ENCODE measurements around the gene NFILZ.
"Not testable (repeated sequence)": the region's sequence is repeated elsewhere in the genome, so short reads cannot be mapped to it uniquely, and the experiment has no call there.

NFILZ gene

GRCh38 chr19:8611877-8612806 is 18.3 kb upstream of the NFILZ start:
- no peak for DNase-seq (ENCODE audit: low read depth, low spot score)

GRCh38 chr19:8612807-8613171 is 17.6 kb upstream of the NFILZ start:
- no peak for DNase-seq (ENCODE audit: low read depth, low spot score)

- DNase-seq (ENCODE audit: low read depth, low spot score) = no peak
Measured at GRCh38 chr19:8614455-8614854, 16.0 kb upstream of the NFILZ start.

GRCh38 chr19:8615024-8615423 is 15.4 kb upstream of the NFILZ start:
- DNase-seq (ENCODE audit: low read depth, low spot score) = no peak

- no peak for DNase-seq (ENCODE audit: low read depth, low spot score)
Measured at GRCh38 chr19:8615813-8616596, 14.4 kb upstream of the NFILZ start.

GRCh38 chr19:8616861-8617260 is 13.6 kb upstream of the NFILZ start:
- DNase-seq (ENCODE audit: low read depth, low spot score) = no peak

- not testable (repeated sequence) for DNase-seq (ENCODE audit: low read depth, low spot score)
Measured at GRCh38 chr19:8617325-8617724, 13.1 kb upstream of the NFILZ start.

GRCh38 chr19:8617984-8618383 is 12.4 kb upstream of the NFILZ start:
- no peak for DNase-seq (ENCODE audit: low read depth, low spot score)

GRCh38 chr19:8618751-8619150 is 11.7 kb upstream of the NFILZ start:
- no peak for DNase-seq (ENCODE audit: low read depth, low spot score)

GRCh38 chr19:8622886-8623285 is 7.5 kb upstream of the NFILZ start:
- not testable (repeated sequence) for DNase-seq (ENCODE audit: low read depth, low spot score)

GRCh38 chr19:8626842-8627241 is 3.6 kb upstream of the NFILZ start:
- no peak for DNase-seq (ENCODE audit: low read depth, low spot score)

GRCh38 chr19:8629184-8629583 is 1.2 kb upstream of the NFILZ start:
- no peak for DNase-seq (ENCODE audit: low read depth, low spot score)

GRCh38 chr19:8630796-8631424 is 477 bp downstream of the NFILZ start:
- no peak for DNase-seq (ENCODE audit: low read depth, low spot score)

GRCh38 chr19:8631425-8631819 is 989 bp downstream of the NFILZ start:
- DNase-seq (ENCODE audit: low read depth, low spot score) = no peak

- DNase-seq (ENCODE audit: low read depth, low spot score) = no peak
Measured at GRCh38 chr19:8635422-8635821, 5.0 kb downstream of the NFILZ start.

- DNase-seq (ENCODE audit: low read depth, low spot score) = not testable (repeated sequence)
Measured at GRCh38 chr19:8637070-8637469, 6.6 kb downstream of the NFILZ start.

- no peak for DNase-seq (ENCODE audit: low read depth, low spot score)
Measured at GRCh38 chr19:8638078-8638619, 7.7 kb downstream of the NFILZ start.

- no peak for DNase-seq (ENCODE audit: low read depth, low spot score)
Measured at GRCh38 chr19:8639821-8640401, 9.5 kb downstream of the NFILZ start.

- no peak for DNase-seq (ENCODE audit: low read depth, low spot score)
Measured at GRCh38 chr19:8640402-8641004, 10.1 kb downstream of the NFILZ start.

GRCh38 chr19:8641221-8641907 is 10.9 kb downstream of the NFILZ start:
- DNase-seq (ENCODE audit: low read depth, low spot score) = no peak

Measured in iPS DF 19.7 (cell line).